GM18519 (cell line): ENCODE measurements around the gene MIPEP.
"Not testable (repeated sequence)": the region's sequence is repeated elsewhere in the genome, so short reads cannot be mapped to it uniquely, and the experiment has no call there.

ENCODE experiments used
- ATAC-seq: cut with Tn5 transposase; IDR thresholded peaks from one replicate; pipeline ENCODE4 v1.9.1; 2021; ENCODE audit warnings: mild to moderate bottlenecking, moderate library complexity; ENCODE audit not compliant: unreplicated experiment, low FRiP score

The MIPEP gene

GRCh38 chr13:23786607-23787006 lies 102.6 kb downstream of the MIPEP start:
- ATAC-seq = no peak

- no peak for ATAC-seq
These were observed 110.3 kb downstream of the MIPEP start for GRCh38 chr13:23778879-23779278.

DNA sequence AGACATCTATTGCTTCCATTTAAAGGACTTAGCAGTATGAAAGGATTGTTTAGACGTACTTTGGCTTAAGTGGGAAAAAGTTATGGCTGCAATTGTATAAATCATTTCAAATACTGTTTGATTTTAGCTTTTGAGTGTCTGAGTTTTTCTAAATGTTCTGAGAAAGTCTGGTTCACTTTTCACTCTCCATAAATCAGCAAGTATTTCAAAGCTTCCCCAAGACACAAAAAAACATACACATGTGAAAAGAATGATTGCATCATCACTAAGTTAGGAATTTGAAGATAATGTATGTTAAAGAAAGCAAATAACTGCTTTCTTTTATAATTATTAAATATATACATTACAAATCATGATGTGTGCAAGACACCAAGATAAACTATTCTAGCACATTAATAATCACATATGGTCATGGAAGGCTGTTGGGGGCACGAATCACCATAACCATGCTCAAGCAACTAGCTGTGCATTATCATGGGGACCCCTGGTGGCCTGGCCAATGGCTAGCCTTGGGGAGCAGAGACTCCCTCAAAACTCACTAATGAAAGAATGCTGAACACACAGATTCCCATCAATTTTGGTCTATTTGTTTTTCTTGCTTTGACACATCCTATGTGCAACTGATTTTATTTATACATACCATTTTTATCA lies 111.1 kb downstream of the MIPEP start:
- no peak for ATAC-seq

DNA sequence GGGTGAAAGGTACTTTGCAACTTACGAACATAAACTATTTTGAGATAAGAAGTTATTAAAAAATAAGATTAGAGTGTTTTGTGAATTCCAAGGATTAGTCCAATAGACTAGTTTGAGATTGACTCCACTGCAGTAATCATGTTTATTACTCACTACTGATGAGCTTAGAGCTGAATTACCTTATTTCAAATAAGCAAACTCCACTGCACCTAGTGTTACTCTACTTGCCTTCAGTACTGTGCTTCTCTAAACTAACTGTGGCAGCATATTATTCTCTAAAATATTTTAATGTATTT lies 111.7 kb downstream of the MIPEP start:
- peak; percentile 25 for ATAC-seq

DNA sequence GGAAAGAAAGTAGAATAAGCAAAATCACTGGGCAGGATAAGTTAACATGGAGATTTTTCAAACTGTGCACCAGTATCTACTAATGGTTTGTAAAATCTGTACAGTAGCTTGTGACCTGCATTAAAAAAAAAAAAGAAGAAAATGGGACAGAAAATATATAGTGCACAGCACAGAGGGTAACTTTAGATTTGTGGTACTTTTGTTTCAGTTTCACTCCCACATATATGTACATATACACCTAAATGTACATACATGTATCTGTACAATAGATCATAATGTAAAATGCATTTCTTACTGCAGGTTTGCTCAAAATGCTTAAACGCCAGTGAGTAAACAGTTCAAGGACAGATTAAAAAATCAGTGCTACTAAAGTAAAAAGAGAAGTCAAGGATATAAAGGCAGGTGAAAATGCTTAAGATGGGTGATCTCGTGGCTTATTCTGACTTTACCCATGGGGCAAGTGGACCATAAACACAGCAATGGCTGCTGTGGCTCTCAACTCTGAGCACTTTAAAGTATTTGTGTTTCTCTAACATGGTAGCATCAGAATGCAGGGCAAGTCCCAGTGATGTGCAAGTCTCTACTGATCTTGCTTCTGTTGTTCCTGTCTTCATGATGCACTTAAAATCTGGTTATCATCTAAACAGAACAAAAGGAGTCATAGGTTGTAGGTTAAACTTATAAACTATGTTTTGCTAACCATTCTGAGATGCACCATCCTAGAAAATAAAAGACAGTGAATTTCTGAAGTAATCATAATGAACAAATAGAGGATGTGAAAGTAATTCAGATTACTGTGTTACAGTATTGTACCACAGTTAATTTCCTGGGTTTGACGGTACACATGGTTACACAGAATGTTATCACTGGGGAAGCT lies 112.3 kb downstream of the MIPEP start:
- peak; percentile 90 for ATAC-seq

GRCh38 chr13:23772717-23773116 lies 116.5 kb downstream of the MIPEP start:
- ATAC-seq = no peak

- ATAC-seq = no peak
These were observed 117.2 kb downstream of the MIPEP start for GRCh38 chr13:23771956-23772355.

- ATAC-seq = peak; percentile 86
These were observed 117.6 kb downstream of the MIPEP start for GRCh38 chr13:23771552-23771951.

DNA sequence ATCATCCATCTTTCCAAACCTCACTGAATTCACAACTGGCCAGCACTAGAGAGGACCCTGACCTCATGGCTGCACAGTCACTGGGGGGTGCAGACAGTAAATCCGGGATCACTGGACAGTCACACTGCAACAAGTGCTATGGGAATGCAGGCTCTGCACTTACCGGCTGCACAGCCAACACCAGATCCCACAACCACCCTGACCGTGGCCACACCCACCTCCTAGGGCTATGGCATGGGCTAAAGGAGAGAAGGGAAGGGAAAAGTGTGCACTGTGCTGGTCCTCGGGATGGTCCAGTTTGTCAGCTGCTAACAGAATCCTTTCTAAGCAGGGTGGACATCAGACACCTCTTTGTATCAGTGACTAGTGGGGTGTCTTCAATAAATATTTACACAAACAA lies 118.2 kb downstream of the MIPEP start:
- ATAC-seq = no peak

GRCh38 chr13:23770428-23770827 lies 118.8 kb downstream of the MIPEP start:
- no peak for ATAC-seq

DNA sequence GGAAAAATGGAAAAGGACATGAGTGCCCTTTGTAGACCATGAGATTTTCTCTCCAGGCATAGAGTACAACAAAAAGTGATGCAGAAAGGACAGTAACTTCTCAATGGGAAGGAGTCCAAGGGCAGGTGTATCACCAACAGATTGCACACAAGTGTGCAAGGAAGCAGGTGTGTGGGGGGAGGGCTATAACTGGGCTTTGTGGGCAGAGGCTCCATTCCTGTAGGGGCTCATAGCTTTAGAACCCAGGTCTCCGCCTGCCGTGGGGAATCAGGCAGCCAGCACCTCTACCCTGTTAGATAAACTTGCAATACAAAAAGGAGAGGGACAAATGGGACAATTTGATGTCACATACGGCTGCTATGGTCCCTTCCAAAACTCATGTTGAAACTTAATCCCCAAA lies 119.8 kb downstream of the MIPEP start:
- no peak for ATAC-seq

GRCh38 chr13:23767838-23768237 lies 121.4 kb downstream of the MIPEP start:
- ATAC-seq = no peak

GRCh38 chr13:23766939-23767338 lies 122.3 kb downstream of the MIPEP start:
- no peak for ATAC-seq

DNA sequence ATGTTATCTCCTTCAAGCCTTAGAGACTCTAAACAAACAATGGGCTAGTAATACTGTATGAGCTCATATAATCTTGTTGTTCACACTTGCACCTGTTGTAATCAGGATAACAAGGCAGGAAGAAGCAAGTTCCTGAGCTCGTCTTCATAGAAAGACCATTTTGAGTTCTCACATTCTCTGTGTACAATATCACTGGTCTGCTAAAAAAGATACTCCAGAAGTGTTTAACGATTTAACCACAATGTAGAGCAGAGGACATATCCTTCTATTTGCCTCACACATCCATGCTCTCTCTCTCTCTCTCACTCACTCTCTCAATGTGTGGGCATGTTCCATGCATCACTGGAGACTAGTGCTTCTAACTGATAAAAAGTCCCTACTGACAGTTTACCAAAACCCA lies 122.9 kb downstream of the MIPEP start:
- ATAC-seq = no peak

DNA sequence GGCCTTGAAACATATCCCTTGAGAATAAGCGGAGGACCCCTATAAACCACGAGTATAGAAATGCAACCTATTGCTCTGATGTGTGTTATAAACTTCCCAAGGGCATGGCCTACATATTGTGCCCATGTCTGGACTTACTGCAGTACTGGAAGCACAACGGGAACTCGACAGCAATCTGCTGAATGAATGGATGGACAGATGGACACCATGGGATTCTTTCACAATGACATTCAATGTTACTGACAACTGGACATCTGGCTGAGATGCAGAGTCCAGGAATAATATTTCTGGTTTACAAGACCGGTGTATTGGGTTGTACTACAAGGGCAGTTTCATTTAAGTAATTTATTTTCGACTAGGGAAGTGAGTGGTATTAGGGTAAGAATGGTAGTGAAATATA lies 123.7 kb downstream of the MIPEP start:
- no peak for ATAC-seq

GRCh38 chr13:23763318-23763717 lies 125.9 kb downstream of the MIPEP start:
- no peak for ATAC-seq

DNA sequence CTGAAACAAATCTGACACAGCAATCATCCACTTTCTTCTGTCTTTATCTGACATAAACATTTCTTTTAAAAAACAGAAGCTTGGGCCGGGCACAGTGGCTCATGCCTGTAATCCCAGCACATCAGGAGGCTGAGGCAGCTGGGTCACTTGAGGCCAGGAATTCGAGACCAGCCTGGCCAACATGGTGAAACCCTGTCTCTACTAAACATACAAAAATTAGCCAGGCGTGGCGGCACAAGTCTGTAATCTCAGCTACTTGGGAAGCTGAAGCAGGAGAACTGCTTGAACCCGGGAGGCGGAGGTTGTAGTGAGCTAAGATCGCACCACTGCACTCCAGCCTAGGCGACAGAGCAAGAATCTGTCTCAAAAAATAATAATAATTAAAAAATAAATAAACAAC lies 127.4 kb downstream of the MIPEP start:
- ATAC-seq = not testable (repeated sequence)

GRCh38 chr13:23760000-23760399 lies 129.2 kb downstream of the MIPEP start:
- ATAC-seq = no peak

- ATAC-seq = no peak
These were observed 130.2 kb downstream of the MIPEP start for GRCh38 chr13:23758798-23759527.

DNA sequence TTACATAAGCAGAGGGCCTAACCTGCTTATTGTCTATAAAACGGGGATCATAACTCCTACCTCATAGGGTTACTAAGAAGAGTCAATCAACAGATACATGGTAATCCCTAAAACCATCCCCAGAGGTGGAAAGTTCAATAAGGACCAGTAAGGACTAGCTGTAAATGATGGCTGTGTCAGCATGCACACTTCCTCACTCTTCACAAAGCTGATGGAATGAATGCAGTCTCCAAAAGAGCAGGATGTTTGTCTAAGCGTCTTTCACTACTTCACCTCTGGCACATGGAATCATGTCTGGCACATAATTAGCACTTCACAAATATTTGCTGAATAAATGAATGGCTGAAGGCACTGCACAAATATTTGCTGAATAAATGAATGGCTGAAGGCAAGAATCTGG lies 134.2 kb downstream of the MIPEP start:
- ATAC-seq = no peak

DNA sequence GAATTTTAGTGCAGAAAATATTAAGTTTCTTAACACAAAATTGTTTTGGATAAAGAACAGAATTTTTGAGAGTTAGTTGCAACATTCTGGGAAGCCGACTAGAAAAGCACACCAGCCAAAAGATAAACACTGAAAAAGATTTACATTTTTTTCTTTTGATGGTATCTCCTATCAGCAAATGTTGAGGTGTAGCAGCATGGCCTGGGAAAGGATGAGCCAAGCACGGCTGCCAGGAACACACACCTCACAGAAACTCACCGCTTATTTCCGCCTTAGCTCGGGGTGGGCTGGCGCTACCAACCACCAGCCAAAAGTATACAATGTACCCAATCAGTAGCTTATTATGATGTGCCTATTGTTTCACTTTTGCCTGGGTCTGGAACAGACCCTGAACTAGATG lies 134.7 kb downstream of the MIPEP start:
- no peak for ATAC-seq

GRCh38 chr13:23753458-23753857 lies 135.7 kb downstream of the MIPEP start:
- no peak for ATAC-seq
